Prostate gland (tissue), 2 donors: ENCODE results near the gene ZNF354C. TPM values are rescaled to one million over a fixed set of nuclear protein-coding genes. Genes with fewer than 3 reads are reported as not detected.

ENCODE experiments used
- DNase-seq: peaks from one replicate; pipeline ENCODE4 v3.0.0-alpha.2; 2019; ENCODE audit warnings: low spot score
- H3K27ac ChIP-seq, 2 donors: fragments of 200-600 bp; sonication (generic); 2 replicates each; pipeline ENCODE4 v1.5.1; 2017 to 2019
- H3K27me3 ChIP-seq: fragments of 200-600 bp; sonication (generic); replicated peaks from 2 replicates; pipeline ENCODE4 v1.5.1; 2019; ENCODE audit not compliant: insufficient read depth
- H3K36me3 ChIP-seq, 2 donors: fragments of 200-600 bp; sonication (generic); 1 replicate in 1 of 2; 2 replicates in 1 of 2; pipeline versions ENCODE4 v1.5.1 to v1.8.1; 2017 to 2019
- H3K4me1 ChIP-seq: fragments of 200-600 bp; sonication (generic); replicated peaks from 2 replicates; pipeline ENCODE4 v1.5.1; 2019
- H3K4me3 ChIP-seq, 2 donors: fragments of 200-600 bp; sonication (generic); 2 replicates each; pipeline ENCODE4 v1.5.1; 2017 to 2019
- H3K9me3 ChIP-seq: fragments of 200-600 bp; sonication (generic); 2 replicates; pipeline ENCODE4 v1.5.1; 2017
- CTCF ChIP-seq, 4 experiments: fragments of 200-600 bp in 2 of 4; fragments of 450-650 bp in 2 of 4; sonication (generic) in 2 of 4; IDR thresholded peaks; 1 replicate in 3 of 4; 2 replicates in 1 of 4; pipeline ENCODE4 v1.5.1; 2016 to 2019; ENCODE audit warnings: antibody characterized with exemption in 4 of 4, mild to moderate bottlenecking in 2 of 4, moderate library complexity in 2 of 4
- POLR2A ChIP-seq: fragments of 450-650 bp; IDR thresholded peaks from one replicate; pipeline ENCODE4 v1.6.1; 2016; ENCODE audit warnings: antibody characterized with exemption, mild to moderate bottlenecking
- POLR2AphosphoS5 ChIP-seq: sonication (generic); formaldehyde crosslinking; IDR thresholded peaks from one replicate; pipeline ENCODE4 v1.6.1; 2017; ENCODE audit warnings: antibody characterized with exemption
- WGBS: methylation state at CpG from one replicate; pipeline ENCODE4 v1.1.5; 2018; 5-methylcytosine and 5-hydroxymethylcytosine counted together
- intact Hi-C: fragments of 100-400 bp; cut with DNase I; formaldehyde crosslinking; loops from one replicate; pipeline ENCODE4 v1.14.2; 2022
- total RNA-seq, 2 donors: library from RNA; depleted of rRNA; stranded (reverse); fragments of >200 nt; gene quantifications; one replicate each; pipeline ENCODE4 v1.1.0, GENCODE V29; 2016

The ZNF354C gene
- total RNA-seq, 2 donors from 2014 or later = 5.7 to 6.5 TPM

- Histone ChIP-seq H3K4me1 (no peaks in the 10 kb centered on the region), H3K27me3 (no peaks in the 10 kb centered on the region), H3K27ac (no peak overlapping the region), H3K4me3 (no peak overlapping the region), H3K36me3 (no peaks in the 10 kb centered on the region), H3K9me3 (no peaks in the 10 kb centered on the region)
- no peak for TF ChIP-seq POLR2AphosphoS5
- TF ChIP-seq CTCF (IDR thresholded peaks at IDR 0.05) = no peak
- intact Hi-C loops = no loop called here
- 82% methylated on average over 15 of the region's 15 CpGs for WGBS
- DNase-seq = no peak
These were observed 71.9 kb downstream of the ZNF354C start for GRCh38 chr5:179131886-179132585.

- no peak for DNase-seq
- H3K27me3 ChIP-seq = no peaks in the 10 kb centered on the region
- H3K4me1 ChIP-seq = no peaks in the 10 kb centered on the region
- 75% methylated on average over 23 of the region's 23 CpGs for WGBS
- intact Hi-C loops = no loop called here
- no peaks in the 10 kb centered on the region for H3K36me3 ChIP-seq
- no peak overlapping the region for H3K4me3 ChIP-seq
- H3K27ac ChIP-seq = no peak overlapping the region
- no peak for TF ChIP-seq CTCF (IDR thresholded peaks at IDR 0.05)
- no peak for TF ChIP-seq POLR2A
- no peak for TF ChIP-seq POLR2AphosphoS5
- H3K9me3 ChIP-seq = no peaks in the 10 kb centered on the region
These were observed 72.6 kb downstream of the ZNF354C start for GRCh38 chr5:179132586-179133355.

Other genes starting within 250 kb of the ZNF354C start
- 10 to 100 TPM; 12.7 to 22.7 TPM for gene ZNF354B, start 200.4 kb upstream of the ZNF354C start, total RNA-seq
- gene ZFP2, start 164.5 kb upstream of the ZNF354C start, total RNA-seq = 1 to 10 TPM; 4.5 to 5.5 TPM
- 1 to 10 TPM; 4.7 to 5.9 TPM for gene ZNF454, start 119.2 kb upstream of the ZNF354C start, total RNA-seq
- under 1 TPM in 1 of 2 donors, not detected in 1; 0.23 TPM for gene GRM6, start 65.1 kb upstream of the ZNF354C start, total RNA-seq
- gene ZNF879, start 36.6 kb upstream of the ZNF354C start, total RNA-seq = 10 to 100 TPM in 1 of 2 donors, 1 to 10 TPM in 1; 6.6 to 18.1 TPM